HEK293 (cell line): ENCODE measurements around the gene DLL1.
A peak's percentile ranks its signal among the peaks of the same experiment; 100 is the strongest.

ENCODE experiments used
- CTCF ChIA-PET: fragments of 350-600 bp; formaldehyde crosslinking; extraction: SDS; loops from one replicate; lab custom pipeline; 2021; ENCODE audit warnings: antibody characterized with exemption; lab: Yijun Ruan, JAX
- POLR2A ChIA-PET: fragments of 300-600 bp; formaldehyde crosslinking; extraction: SDS; loops from one replicate; lab custom pipeline; 2020; ENCODE audit warnings: antibody characterized with exemption, inconsistent platforms; lab: Yijun Ruan, JAX
- H3K27ac ChIP-seq: fragments of 200-500 bp; sonication (Bioruptor generic); 2 replicates; pipeline ENCODE4 v1.5.1; 2014; ENCODE audit warnings: low read depth, low read length, control low read depth, inconsistent platforms; ENCODE audit errors: extremely low read depth
- H3K36me3 ChIP-seq, 2 experiments: fragments of 200-500 bp in 1 of 2; sonication (Bioruptor generic) in 1 of 2; 1 replicate in 1 of 2; 2 replicates in 1 of 2; pipeline ENCODE4 v1.5.1; 2014 to 2017; ENCODE audit warnings: inconsistent platforms in 2 of 2, low read length in 2 of 2; ENCODE audit not compliant: control insufficient read depth in 2 of 2, insufficient read depth in 1 of 2
- H3K4me1 ChIP-seq: fragments of 200-500 bp; sonication (Bioruptor generic); 2 replicates; pipeline ENCODE4 v1.5.1; 2014; ENCODE audit warnings: mild to moderate bottlenecking, low read length, inconsistent platforms; ENCODE audit not compliant: control insufficient read depth, insufficient read depth
- H3K4me3 ChIP-seq: 2 replicates; pipeline ENCODE4 v1.5.1; 2011; ENCODE audit warnings: low read depth, mild to moderate bottlenecking, control low read depth, low read length, moderate library complexity
- H3K9me3 ChIP-seq: fragments of 200-500 bp; sonication (Bioruptor generic); 2 replicates; pipeline ENCODE4 v1.5.1; 2014; ENCODE audit warnings: low read depth, low read length, inconsistent platforms; ENCODE audit not compliant: control insufficient read depth, insufficient read depth
- REPIN1 ChIP-seq: fragments of 450-650 bp; formaldehyde crosslinking; IDR thresholded peaks from 2 replicates; pipeline ENCODE4 v1.5.1; 2017; ENCODE audit warnings: missing biosample characterization, missing genetic modification characterization, low read depth
- ZBTB17 ChIP-seq: fragments of 450-650 bp; formaldehyde crosslinking; IDR thresholded peaks from 2 replicates; pipeline ENCODE4 v1.5.1; 2016; ENCODE audit warnings: missing biosample characterization, missing genetic modification characterization
- ZFP3 ChIP-seq: fragments of 450-650 bp; formaldehyde crosslinking; IDR thresholded peaks from 2 replicates; pipeline ENCODE4 v1.5.1; 2016; ENCODE audit warnings: low read depth, missing biosample characterization, missing genetic modification characterization
- ZIC2 ChIP-seq: fragments of 450-650 bp; formaldehyde crosslinking; IDR thresholded peaks from 2 replicates; pipeline ENCODE4 v1.5.1; 2016; ENCODE audit warnings: missing biosample characterization, missing genetic modification characterization
- ZNF146 ChIP-seq: fragments of 450-650 bp; formaldehyde crosslinking; IDR thresholded peaks from 2 replicates; pipeline ENCODE4 v1.5.1; 2016; ENCODE audit warnings: missing biosample characterization, missing genetic modification characterization
- ZNF157 ChIP-seq: fragments of 450-650 bp; formaldehyde crosslinking; IDR thresholded peaks from 2 replicates; pipeline ENCODE4 v1.5.1; 2016; ENCODE audit warnings: missing biosample characterization, missing genetic modification characterization
- ZNF266 ChIP-seq: fragments of 450-650 bp; formaldehyde crosslinking; IDR thresholded peaks from 2 replicates; pipeline ENCODE4 v1.5.1; 2016; ENCODE audit warnings: missing biosample characterization, missing genetic modification characterization, low read depth
- ZNF311 ChIP-seq: fragments of 450-650 bp; formaldehyde crosslinking; IDR thresholded peaks from 2 replicates; pipeline ENCODE4 v1.5.1; 2017; ENCODE audit warnings: missing biosample characterization, missing genetic modification characterization, borderline replicate concordance
- ZNF555 ChIP-seq: fragments of 450-650 bp; formaldehyde crosslinking; conservative IDR thresholded peaks from 2 replicates; pipeline ENCODE4 v1.5.1; 2017; ENCODE audit warnings: missing biosample characterization, mild to moderate bottlenecking, missing genetic modification characterization, inconsistent platforms

The DLL1 gene

DNA sequence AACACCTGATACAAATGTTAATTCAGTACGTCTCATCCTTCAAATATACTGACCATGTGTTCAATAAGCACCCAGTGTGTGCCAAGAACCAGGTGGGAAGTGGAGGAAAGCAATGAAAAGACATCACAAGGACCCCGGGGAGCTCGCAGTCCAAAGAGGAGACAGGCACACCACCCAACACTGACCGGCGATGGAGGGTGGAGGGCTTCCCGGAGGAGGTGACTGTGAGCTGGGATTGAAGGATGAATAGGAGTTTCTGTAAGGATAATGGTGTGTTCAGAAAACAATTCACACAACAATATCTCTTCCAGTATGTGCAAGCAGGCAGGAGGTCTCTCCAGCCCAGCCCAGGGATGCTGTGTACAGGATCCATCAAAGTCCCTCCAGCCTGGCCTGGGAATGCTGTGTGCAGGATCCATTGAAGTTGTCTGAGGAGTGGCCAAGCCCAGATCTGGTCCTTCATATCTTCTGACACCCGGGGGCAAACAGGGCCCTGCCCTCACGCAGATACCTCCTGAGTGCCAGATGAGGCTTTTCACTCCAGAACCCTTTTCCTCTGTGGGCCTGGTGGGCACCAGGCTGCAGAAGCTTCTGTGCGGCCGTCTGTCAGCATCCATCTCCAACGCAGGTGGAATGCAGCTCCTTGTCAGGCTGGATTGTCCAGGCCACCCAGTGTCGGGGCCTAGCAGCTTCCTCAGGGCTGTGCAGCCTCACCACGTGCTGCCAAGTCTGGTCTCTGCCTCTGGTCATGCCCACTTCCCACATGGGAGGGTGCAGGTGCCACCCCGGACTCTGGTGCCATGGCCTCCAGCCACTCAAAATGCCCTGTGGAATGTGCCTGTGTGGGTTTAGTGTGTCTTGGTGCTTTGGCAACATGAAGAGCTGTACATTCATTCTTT lies 36.3 kb downstream of the DLL1 start:
- no peak overlapping the region; the same call in 1 of the 2 replicates for H3K27ac ChIP-seq
- H3K4me3 ChIP-seq = no peak overlapping the region
- ChIA-PET CTCF (no interaction called here), POLR2A (no interaction called here)
- H3K9me3 ChIP-seq = no peaks in the 10 kb centered on the region
- TF ChIP-seq ZFP3 (tag by site-specific recombination) (peak; percentile 41; the same call in 1 of the 2 replicates), ZNF555 (tag by site-specific recombination) (no peak)
- no peaks in the 10 kb centered on the region for H3K4me1 ChIP-seq
- no peaks in the 10 kb centered on the region for H3K36me3 ChIP-seq

DNA sequence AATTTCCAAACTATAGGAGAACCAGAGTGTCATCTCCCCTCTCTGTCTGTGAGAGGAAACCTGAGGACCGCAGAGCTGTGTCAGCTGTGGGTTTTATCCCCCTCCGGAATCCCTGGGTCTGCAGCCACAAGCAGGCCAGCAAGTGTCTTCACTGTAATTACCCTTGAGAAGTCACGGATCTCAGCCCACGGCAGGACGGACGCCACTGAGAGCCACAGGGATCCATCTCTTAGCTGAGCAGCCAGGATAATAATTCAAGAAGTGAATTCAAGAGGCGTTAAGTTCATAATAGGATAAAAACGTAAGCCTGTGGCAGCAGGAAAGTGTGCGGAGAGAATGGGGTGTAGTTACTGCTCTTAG lies 37.0 kb downstream of the DLL1 start:
- peak; percentile 79 for TF ChIP-seq ZIC2 (tag by site-specific recombination)
- TF ChIP-seq ZNF311 (tag by site-specific recombination) = no peak
- POLR2A ChIA-PET = no interaction called here
- CTCF ChIA-PET = no interaction called here

DNA sequence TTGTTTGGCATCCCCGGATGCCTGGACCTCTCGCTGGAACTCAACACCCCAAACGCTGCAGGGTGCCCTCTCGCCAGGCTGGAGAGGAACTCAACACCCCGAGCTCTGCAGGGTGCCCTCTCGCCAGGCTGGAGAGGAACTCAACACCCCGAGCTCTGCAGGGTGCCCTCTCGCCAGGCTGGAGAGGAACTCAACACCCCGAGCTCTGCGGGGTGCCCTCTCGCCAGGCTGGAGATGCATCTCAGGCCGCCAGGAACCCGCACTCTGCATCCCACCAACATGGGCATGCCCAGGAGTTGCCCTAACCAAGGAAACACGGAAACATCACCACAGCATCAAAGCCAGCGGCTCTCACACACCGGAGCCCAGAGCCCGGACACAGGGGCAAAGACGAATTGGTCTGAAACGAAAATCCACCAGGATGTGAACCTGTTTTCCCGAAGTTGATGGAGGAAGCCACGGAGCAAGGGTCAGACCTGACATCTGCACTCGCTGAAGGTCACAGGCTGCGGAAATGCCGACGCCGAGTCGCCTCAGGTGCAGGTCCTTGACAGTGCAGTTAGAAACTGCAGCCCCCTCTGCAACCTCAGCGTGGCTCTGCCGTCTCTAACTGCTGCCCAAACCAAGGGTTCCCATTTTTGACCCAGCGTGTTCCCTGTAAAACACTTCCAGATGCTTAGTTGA lies 37.5 kb downstream of the DLL1 start:
- H3K4me3 ChIP-seq = no peak overlapping the region
- H3K27ac ChIP-seq = no peak overlapping the region
- ChIA-PET CTCF (interaction anchor here (0.8 kb wide), 1 partner anchor 9 kb away, joined by 3 read pairs; no protein-coding TSS in a partner anchor), POLR2A (no interaction called here)
- H3K9me3 ChIP-seq = no peaks in the 10 kb centered on the region
- no peaks in the 10 kb centered on the region for H3K36me3 ChIP-seq
- no peak for TF ChIP-seq ZNF146 (tag by site-specific recombination)
- no peak for TF ChIP-seq REPIN1 (tag by site-specific recombination)
- TF ChIP-seq ZIC2 (tag by site-specific recombination) = peak; percentile 49; the same call in 1 of the 2 replicates
- no peak for TF ChIP-seq ZNF266 (tag by site-specific recombination)
- no peak for TF ChIP-seq ZNF157 (tag by site-specific recombination)
- TF ChIP-seq, all 188 proteins: peak for 1
- no peaks in the 10 kb centered on the region for H3K4me1 ChIP-seq

More for the DNA sequence above, 37.0 kb downstream of the DLL1 start:
- Histone ChIP-seq H3K4me3 (no peak overlapping the region), H3K4me1 (no peaks in the 10 kb centered on the region), H3K27ac (no peak overlapping the region), H3K9me3 (no peaks in the 10 kb centered on the region), H3K36me3 (no peaks in the 10 kb centered on the region)

DNA sequence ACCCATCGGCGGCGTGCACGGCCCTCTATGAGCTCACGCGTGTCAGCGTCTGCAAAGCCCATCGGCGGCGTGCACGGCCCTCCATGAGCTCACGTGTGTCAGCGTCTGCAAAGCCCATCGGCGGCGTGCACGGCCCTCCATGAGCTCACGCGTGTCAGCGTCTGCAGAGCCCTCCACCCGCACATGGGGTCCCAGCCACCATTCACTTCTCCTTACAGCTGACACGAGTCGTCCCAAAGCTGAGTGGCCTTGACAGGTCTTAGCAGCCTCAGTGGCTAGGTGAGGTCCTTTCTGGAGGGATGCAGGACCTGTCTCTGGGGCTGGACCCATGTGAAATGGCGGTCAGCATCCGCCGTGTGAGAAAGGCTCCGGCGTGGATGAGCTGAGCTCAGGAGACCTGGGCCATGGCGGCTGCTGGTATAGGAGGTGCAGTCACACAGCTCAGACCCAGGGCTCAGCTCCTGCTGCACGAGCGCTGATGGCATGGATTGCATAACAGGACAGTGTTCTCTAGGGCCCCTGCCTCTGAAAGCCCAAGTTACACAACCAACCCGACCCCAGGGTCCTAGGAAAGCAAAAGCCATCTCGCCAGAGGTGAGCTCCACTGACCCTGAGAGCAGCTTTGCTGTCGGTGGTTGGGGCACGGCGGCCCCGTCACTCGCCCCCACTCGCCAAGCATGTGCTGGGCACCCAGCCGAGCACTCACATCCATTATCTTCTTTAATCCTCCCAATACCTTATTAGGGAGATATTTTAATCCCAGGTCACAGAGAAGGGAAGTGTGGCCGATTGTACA lies 38.9 kb downstream of the DLL1 start:
- no peak overlapping the region for H3K4me3 ChIP-seq
- no peaks in the 10 kb centered on the region for H3K36me3 ChIP-seq
- no peak overlapping the region for H3K27ac ChIP-seq
- H3K4me1 ChIP-seq = no peaks in the 10 kb centered on the region
- no peak for TF ChIP-seq ZBTB17 (tag by site-specific recombination)
- ChIA-PET POLR2A (interaction anchor here (0.6 kb wide), 1 partner anchor 163 kb away, joined by 3 read pairs; no protein-coding TSS in a partner anchor), CTCF (interaction anchor here (0.8 to 1.0 kb wide), 3 partner anchors 11 to 420 kb away, joined by 3 to 4 read pairs (median 3); no protein-coding TSS in a partner anchor)
- H3K9me3 ChIP-seq = no peaks in the 10 kb centered on the region
